D721Med (cell line): ENCODE results near the gene APOBEC4.

Source experiments
- DNase-seq: peaks from one replicate; pipeline ENCODE4 v3.0.0; 2011; ENCODE audit warnings: low spot score; ENCODE audit not compliant: insufficient read length
- FAIRE-seq: peaks from 2 replicates; lab custom pipeline; 2011; peaks lifted over from hg19 to GRCh38; lab: Jason Lieb, UNC
- CTCF ChIP-seq: IDR thresholded peaks from 2 replicates; pipeline ENCODE4 v1.5.1; 2012; ENCODE audit warnings: mild to moderate bottlenecking, control low read depth; ENCODE audit not compliant: insufficient read depth; ENCODE audit errors: missing control alignments

Gene APOBEC4

GRCh38 chr1:183652547-183653461 lies at the start of gene APOBEC4:
TSS of gene APOBEC4 (minus strand) at chr1:183653316. CDS start at chr1:183648781, 4,535 bp downstream.
- TF ChIP-seq CTCF = no peak
- no peak for DNase-seq
- no peak for FAIRE-seq

GRCh38 chr1:183702813-183703198 lies 49.7 kb upstream of the APOBEC4 start:
- no peak for TF ChIP-seq CTCF
- no peak for FAIRE-seq
- no peak for DNase-seq

GRCh38 chr1:183702087-183702812 lies 49.1 kb upstream of the APOBEC4 start:
- no peak for TF ChIP-seq CTCF
- DNase-seq (no peak), FAIRE-seq (no peak)

- no peak for FAIRE-seq
- DNase-seq = no peak
- TF ChIP-seq CTCF = no peak
These were observed 46.6 kb upstream of the APOBEC4 start for GRCh38 chr1:183699616-183700160.

DNA sequence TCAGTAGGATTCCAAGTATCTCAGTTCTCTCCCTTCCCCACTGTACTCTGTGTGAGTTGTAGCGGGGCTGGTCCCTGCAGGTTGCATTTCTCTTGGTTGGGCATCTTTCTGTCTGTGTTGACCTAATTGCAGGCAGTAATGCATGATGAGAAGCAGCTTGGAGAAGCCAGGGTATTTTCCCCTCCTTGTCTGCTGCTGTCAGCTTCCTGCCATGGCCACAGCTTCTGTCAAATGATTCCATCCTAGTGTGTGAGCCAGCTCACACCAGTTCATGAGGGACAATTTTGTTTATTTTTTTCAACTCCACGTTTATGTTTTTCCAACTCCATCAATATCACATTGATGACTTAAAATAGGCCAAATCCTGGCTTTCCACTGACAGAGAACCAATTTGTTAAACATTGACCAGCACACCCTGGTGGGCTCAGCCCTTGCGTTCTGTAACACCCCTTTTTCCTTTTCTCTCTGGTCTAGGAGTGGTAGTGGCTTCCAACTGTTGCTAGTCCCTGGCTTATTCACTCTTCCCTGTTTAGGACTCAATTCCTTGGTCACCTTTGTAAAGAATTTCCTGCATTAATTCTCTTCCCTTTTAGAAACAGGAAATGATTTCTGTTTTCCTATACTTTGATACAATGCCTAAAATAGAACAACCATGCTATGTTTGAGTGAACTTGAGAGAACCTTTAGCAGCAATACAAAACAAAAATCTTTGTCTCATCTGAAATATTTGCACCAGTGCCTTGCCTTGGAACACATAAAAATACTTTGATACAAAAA lies 44.9 kb upstream of the APOBEC4 start:
- FAIRE-seq (no peak), DNase-seq (no peak)
- no peak for TF ChIP-seq CTCF

DNA sequence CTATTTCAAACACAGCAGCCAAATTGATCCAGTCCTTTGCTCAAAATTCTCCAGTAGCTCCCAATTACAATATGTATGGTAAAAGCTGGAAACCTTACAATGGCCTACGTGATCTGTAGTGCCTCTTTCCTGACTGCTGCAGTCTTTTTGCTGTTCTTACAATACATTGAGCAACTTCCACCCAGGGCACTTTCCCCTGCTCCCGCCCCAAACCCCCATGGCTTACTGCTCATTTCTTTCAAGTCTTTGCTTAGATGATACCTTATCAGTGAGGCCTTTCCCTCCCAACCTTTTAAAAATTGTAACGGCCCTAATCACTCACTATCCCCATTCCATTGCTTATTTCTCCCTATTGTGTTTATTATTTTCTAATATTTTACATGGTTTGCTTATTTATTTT lies 43.9 kb upstream of the APOBEC4 start:
- TF ChIP-seq CTCF = no peak
- no peak for FAIRE-seq
- DNase-seq = no peak
